NOMO-1 (cell line): ENCODE data around the gene PNPLA2.

ENCODE experiments used
- DNase-seq, 2 experiments: peaks; one replicate each; lab custom pipeline; 2025; ENCODE audit not compliant: unreplicated experiment in 2 of 2; lab: John Stamatoyannopoulos, UW

The PNPLA2 gene

GRCh38 chr11:797296-798092 lies 21.2 kb upstream of the PNPLA2 start:
- peak; percentile 71 to 76 for DNase-seq

GRCh38 chr11:798093-798713 lies 20.5 kb upstream of the PNPLA2 start, which contains the start of gene SLC25A22:
Gene SLC25A22 (minus strand): TSS chr11:798281. CDS start chr11:795006, 3,275 bp downstream.
- peak; percentile 64 to 86 for DNase-seq

DNA sequence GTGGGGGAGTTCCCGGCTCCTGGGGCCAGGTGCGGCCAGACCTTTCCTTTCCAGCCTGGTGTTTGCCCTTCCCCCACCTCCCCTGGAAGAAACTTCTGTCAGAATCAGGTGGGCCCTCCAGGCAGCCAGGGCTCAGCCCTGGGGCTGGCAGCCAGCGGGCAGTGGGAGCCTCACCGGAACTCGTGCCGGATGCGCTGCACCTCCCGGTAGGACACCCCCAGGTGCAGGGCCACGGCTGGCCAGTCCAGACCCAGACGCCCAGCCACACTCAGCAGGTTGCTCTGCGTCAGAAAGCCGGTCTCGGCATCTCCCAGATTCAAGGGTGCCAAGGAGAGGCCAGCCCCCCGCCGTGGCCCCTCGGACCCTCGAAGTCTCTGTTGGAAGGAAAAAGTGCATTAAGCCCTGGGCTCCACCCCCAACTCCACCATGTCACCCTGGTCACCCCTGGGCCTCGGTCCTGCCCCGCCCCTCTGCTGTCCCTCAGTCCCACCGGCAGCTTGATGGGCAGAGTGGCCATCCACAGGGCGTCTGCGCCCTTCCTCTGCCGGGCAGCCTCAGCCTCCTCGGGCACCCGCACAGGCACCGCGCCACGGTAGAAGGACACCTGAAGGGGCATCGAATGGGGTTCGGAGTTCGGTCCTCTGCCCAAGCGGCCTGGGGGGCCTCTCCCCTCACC lies 18.9 kb upstream of the PNPLA2 start:
- DNase-seq = no peak

DNA sequence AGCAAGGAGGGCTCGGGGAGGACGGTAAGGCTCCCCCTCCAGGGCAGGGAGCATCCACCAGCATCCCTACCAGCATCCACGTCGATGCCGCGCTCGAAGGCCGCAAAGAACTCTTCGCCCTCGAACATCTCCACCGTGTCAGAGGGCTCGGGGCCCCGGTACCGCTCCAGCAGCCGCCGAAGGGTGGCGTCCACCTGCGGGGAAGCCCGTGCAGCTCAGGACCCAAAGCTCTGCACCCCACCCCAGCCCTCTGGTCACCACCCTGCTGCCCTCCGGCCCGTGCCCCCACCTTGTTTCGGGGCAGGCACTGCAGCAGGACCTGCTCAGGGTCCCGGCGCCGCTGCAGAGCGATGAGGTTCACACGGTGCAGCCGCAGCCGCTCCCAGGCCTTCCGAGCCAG lies 18.2 kb upstream of the PNPLA2 start:
- DNase-seq = no peak

- DNase-seq = no peak
Measured at GRCh38 chr11:801097-801780, 17.5 kb upstream of the PNPLA2 start.

- DNase-seq = no peak
Measured at GRCh38 chr11:802018-802617, 16.6 kb upstream of the PNPLA2 start.

DNA sequence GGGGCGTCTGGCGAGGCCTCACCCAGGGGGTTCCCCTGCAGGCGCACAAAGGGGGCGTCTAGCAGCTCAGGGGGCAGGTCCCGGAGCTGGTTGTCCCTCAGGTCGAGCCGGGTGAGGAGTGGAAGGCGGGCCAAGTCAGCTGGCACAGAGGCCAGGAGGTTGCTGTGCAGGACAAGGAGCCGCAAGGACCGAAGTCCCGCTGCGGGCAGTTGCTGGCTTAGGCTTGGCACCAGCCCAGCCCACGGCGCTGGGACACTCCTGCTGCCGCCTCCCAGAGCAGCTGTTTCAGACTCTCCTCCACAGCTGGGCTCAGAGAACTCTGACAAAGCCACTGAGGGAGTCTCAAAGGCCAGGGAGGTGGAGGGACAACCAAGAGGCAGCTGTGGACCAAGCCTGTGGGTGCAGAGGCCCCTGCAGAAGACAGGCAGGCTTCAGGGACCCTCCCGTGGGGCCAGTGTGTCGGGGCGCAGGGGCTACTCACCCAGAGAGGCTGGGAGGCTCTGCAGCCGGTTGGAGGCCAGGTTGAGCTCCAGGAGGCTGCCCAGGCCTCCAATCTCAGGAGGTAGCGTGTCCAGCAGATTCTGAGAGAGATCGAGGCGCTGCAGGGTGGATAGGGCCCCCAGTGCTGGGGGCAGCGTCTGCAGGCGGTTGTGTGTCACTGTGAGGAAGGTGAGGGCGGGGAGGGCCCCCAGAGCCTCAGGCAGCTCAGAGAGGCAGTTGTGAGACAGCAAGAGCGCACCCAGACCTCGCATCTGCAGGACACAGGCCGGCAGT lies 15.8 kb upstream of the PNPLA2 start:
- DNase-seq = no peak

DNA sequence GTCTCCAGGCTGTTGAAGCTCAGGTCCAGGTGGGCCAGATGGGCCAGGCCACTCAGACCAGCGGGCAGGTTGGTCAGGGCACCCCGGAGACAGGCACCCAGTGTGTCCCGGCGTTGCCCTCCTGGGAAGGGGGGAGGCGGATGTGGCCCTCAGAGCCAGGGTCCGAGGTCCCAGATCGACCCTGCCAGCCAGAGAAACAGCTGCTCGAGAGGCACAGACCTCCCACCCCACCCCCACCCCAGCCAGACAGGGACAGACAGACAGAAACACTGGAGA lies 15.3 kb upstream of the PNPLA2 start:
- no peak for DNase-seq

DNA sequence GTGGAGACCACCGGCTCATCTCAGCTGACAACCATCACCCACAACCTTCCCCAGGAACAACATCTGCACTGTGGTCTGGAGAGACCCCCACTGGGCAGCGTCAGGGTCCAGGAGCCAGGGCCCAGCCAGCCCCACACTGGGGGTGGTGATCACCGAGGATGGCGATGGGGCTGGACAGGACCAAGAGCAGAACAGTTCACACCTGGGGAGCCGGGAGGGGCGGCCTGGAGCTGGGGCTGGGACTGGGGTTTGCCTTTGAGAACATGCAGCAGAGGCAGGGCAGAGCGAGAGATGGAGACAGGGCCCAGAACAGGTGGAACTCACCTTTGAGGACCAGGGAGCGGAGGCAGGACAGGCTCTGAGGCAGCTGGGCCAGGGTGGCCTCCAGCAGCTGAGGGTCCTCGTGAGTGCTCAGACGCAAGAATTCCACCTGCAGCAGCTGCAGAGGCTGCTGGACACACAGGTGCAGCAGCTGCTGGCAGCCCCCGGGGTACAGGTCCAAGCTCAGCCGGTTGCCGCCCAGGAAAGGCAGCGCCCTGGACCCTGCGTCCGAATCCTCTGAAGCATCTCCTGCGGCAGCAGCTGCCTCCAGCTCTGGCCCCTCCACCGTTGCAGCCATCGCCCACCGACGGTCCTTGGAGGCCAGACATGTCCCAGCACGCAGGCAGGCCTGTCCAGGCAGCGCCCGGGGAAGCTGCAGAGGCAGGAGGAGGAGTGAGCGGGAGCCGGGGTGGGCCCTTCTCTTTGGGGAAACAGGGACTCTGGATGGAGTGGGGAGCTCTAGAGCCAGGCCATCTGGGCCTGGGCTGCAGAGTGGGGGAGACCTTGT lies 14.7 kb upstream of the PNPLA2 start:
- no peak for DNase-seq

DNA sequence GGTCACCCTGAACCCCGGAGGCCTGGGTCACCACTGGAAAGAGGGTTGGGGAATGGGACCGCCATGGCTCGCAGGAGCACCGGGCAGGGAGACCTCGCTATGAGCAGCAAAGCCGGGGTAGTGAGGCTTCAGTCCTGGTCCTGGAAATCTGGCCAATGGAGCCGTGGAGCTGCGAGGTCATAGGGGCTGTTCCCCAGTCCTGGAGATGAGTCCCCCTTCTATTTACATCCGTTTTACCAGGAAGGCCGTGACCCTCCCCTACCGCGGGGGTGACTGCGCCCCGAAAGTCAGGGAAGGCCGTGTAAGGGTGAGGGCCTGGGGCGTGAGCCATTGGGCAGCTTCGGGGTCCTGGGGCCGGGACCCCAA lies 14.1 kb upstream of the PNPLA2 start:
- DNase-seq = no peak

DNA sequence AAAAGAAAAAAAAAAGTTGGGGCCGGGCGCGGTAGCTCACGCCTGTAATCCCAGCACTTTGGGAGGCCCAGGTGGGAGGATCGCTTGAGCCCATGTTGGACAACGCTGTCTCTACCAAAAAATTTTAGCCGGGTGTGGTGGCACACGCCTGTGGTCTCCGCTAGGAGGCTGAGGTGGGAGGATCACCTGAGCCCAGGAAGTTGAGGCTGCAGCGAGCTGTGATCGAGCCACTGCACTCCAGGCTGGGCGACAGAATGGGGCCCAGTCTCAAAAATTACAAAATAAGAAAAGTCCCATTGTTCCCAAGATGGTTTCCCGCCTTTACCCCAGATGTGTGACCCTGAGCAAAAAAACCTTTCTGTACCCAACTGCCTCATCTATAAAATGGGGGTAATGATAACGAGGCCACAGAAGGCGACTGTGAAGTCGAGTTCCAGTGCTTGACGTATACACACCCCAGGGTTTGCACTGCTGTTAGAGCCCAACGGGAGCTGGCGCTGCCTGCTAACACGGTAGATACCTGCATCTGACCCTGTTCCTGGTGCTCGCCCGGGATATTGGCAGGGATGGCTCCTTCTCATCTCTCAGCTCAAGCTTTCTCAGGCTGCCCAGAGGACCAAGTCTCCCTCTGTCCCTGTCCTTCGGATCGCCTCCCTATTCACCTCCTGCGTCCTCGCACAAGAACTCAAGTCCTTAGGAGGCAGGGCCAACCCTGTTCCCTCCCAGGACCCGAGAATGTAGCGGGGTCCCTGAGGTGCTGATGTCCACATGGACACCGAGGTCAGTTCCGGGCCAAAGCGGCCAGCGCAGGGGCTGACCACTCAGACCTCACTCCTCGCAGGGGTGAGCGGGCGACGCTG lies 10.1 kb upstream of the PNPLA2 start:
- peak in 1 of 2 experiments; percentile 26 for DNase-seq

DNA sequence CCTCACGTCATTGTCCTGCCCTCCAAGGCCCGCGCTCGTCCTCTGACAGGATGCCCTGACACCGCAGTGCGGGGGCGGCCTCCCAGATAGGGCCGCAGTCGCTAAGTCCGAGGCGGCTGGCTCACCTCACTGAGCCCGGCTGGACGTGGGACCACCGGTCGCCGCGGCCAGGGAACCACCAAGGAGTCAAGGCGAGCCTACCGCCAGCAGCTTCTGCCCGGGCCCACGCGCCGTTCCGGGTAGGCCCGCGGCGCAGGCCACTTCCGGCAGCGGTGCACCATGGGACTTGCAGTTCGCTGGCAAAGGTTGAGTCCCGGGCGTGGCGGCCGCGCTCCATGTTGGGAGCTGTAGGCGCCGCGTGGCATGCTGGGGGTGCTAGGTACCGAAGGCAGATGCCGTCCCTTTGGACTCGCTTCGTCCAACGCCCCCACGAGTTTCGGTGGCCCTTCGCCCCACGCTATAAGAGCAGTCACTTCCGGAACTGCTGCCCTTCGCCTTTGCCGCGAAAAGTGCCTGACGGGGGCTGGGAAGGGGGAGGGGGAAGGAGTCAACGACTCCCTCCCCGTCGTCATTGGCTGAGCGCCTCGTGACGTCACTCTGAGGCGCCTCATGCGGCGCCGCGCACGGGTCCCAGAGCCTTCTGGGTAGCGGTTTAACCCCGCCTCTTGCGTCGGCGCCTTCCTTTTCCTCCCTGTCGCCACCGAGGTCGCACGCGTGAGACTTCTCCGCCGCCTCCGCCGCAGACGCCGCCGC lies 9.3 kb upstream of the PNPLA2 start, which contains the start of gene RPLP2:
Gene RPLP2 (plus strand): TSS at position 681 of the 753 bp plus-strand sequence. CDS start 268 bp downstream, outside the sequence.
- peak; percentile 91 to 95 for DNase-seq

DNA sequence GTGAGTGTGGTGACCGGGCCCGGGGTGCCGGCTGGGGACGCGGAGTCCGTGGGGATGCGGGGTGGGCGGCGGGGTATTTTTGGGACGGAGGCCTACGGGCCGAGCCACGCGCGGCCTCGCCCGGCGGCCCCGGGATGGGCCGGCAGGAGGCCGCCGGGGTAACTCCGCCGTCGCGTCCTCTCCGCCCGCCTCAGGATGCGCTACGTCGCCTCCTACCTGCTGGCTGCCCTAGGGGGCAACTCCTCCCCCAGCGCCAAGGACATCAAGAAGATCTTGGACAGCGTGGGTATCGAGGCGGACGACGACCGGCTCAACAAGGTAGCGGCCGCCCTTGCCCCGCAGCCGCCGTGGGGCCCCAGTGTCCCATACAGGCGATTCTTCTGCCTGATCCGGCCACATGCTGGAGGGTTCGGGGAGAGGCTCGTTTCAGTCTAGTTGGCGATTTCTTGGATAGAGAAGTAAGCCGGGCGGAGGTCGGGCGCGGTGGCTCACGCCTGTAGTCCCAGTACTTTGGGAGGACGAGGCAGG lies 8.6 kb upstream of the PNPLA2 start:
- no peak for DNase-seq

DNA sequence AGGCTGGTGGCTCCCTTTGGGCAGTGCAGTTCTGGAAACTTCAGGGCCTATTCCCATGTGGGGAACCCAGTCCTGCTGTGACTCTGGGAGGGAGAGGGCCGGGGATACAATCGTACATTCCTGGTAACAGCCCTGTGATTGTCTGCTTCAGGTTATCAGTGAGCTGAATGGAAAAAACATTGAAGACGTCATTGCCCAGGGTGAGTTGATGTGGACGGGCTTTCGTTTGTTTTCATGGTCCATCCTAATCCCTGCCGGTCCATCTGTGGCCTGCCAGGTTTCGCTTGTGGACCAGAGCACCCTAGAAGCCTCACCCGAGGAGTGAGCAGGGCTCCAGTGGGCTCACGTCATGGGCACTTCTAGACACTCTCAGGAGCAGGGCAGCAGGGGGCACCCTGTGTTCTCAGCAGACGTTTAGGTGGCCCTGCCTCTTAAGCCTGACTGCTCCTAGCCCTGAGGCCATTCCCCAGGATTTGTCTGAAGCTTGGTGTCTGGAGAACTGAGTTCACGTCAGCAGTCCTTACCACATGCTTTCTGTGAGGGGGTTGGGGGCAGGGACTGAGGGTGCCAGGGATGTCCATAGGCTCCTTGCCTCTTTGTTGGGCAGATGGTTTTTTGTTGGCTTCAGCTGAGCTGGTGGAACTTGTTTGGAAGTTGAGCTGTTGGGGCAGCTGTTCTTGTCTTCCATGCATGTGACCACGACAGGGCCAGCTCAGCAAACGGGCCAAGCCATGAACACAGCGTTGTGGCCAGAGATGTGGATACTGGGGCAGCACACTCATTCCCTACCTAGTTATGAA lies 7.1 kb upstream of the PNPLA2 start:
- DNase-seq = no peak

- DNase-seq = no peak
Measured at GRCh38 chr11:812390-812789, 6.3 kb upstream of the PNPLA2 start.

DNA sequence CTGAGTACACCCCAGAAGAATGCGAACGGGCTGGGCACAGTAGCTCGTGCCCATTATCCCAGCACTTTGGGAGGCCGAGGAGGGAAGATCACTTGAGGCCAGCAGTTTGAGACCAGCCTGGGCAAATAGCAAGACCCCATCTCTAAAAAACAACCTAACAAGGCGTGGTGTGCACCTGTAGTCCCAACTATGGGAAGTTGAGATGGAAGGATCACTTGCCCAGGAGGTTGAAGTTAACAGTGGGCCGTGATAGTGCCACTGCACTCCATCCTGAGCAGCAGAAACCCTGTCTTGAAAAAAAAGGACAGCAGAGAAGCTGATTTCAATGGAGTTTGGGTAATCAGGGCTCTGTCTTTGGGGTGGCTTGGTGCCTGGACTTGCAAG lies 5.7 kb upstream of the PNPLA2 start:
- no peak for DNase-seq
